GM21390 (cell line): ENCODE results near the gene GULP1.

ENCODE experiments used
- ATAC-seq: cut with Tn5 transposase; IDR thresholded peaks from one replicate; pipeline ENCODE4 v1.9.1; 2021; ENCODE audit not compliant: unreplicated experiment

Gene GULP1

GRCh38 chr2:188629753-188630527, 338.3 kb downstream of the GULP1 start:
- no peak for ATAC-seq

DNA sequence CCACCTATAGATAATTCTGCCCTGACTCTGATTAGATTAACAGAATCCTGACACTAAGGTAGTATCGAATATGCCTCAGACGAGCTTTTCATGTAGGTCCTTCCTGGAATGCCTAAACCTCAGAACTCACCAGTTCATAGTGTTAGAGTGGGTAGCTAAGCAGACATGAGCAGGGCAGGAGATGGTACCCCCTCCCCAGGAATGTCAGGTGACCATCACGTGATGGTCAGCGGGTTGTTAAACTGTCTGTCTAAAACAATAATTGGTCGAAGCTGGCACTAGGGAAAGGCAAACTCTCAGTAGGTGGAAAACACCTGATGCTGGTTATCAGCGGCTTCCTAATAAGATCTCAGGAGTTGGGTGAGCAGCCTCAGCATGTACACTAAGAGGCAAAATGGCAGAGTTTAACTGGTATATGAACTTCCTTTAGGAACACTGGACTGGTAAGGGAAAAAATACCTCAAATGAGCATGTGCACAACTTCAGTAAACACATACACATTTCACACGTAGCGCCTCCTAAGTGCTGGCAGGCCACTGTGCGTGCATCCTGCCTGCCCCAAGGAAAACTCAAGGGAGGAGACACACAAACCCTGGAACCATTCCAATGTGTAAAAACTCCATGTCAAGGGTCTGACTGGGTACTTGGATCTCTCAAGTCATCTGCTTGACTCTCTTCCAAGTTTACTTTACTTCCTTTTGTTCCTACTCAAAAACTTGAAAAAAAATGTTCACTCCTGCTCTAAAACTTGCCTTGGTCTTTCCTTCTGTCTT, 339.5 kb downstream of the GULP1 start:
- ATAC-seq, result no peak

DNA sequence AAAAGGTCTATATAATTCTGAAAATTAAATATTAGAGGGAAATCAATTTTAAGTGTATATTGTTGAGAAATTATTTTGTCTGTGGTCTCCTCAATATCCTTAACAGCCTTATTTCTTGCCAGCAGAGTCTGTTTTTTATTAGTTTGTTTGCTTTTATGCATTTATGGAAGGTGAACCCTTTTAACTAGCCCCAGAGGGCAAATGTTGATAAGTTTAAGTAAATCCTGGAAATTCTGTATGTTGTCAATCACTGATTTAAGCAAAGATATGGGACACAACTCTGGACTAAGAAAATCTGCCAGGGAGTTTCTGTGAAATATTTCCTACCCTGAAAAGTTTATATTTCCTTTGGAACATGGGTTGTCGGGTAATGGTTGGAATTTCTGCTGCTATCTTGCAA, 343.0 kb downstream of the GULP1 start:
- ATAC-seq, result no peak
